Parathyroid adenoma (tissue), 2 donors: ENCODE measurements around the gene LTN1.

Source experiments
- H2AFZ ChIP-seq: fragments of 300-600 bp; sonication (generic); one replicate; pipeline ENCODE4 v1.7.0; 2017; ENCODE audit warnings: antibody characterized with exemption, mild to moderate bottlenecking
- H3K27ac ChIP-seq: fragments of 300-600 bp; sonication (generic); one replicate; pipeline ENCODE4 v1.7.0; 2017
- H3K27me3 ChIP-seq: fragments of 300-600 bp; sonication (generic); one replicate; pipeline ENCODE4 v1.7.0; 2017; ENCODE audit warnings: low read length; ENCODE audit not compliant: control insufficient read depth, insufficient read depth
- H3K36me3 ChIP-seq: fragments of 300-600 bp; sonication (generic); one replicate; pipeline ENCODE4 v1.7.0; 2017; ENCODE audit warnings: low read length; ENCODE audit not compliant: control insufficient read depth, insufficient read depth
- H3K4me1 ChIP-seq: fragments of 300-600 bp; sonication (generic); one replicate; pipeline ENCODE4 v1.7.0; 2017; ENCODE audit warnings: control low read depth
- H3K4me2 ChIP-seq: fragments of 300-600 bp; sonication (generic); one replicate; pipeline ENCODE4 v1.7.0; 2017; ENCODE audit warnings: low read length
- H3K4me3 ChIP-seq: fragments of 300-600 bp; sonication (generic); one replicate; pipeline ENCODE4 v1.7.0; 2017; ENCODE audit warnings: low read depth, low read length
- H3K79me2 ChIP-seq: fragments of 300-600 bp; sonication (generic); one replicate; pipeline ENCODE4 v1.7.0; 2017; ENCODE audit warnings: control low read depth
- H3K9ac ChIP-seq: fragments of 300-600 bp; sonication (generic); one replicate; pipeline ENCODE4 v1.7.0; 2017; ENCODE audit warnings: mild to moderate bottlenecking
- H3K9me3 ChIP-seq: fragments of 300-600 bp; sonication (generic); one replicate; pipeline ENCODE4 v1.7.0; 2017; ENCODE audit warnings: low read length; ENCODE audit not compliant: control insufficient read depth
- CTCF ChIP-seq: fragments of 300-600 bp; sonication (generic); IDR thresholded peaks from one replicate; pipeline ENCODE4 v1.7.0; 2017; ENCODE audit warnings: antibody characterized with exemption, mild to moderate bottlenecking
- donor health status: primary hyperparathyroidism.

The LTN1 gene

DNA sequence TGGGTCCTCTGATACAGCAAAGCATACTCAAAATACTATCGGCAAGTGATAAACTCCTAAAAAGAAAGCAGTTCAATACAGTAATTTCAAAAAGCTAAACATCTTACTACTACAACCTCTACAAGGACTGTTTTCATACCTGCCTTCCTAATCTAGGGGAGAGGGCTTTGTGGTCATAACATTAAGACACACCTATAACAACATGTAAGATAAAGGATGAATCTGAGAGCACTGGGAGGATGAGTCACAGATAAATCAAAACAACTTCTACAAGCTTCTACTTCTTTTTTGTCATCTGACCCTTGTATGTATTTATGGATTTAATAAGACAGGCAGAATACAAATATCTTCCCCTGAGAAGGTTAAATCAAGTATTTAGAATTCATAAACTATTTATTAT, 40.0 kb downstream of the LTN1 start:
- Histone ChIP-seq H2AFZ (no peak overlapping the region), H3K36me3 (no peaks in the 10 kb centered on the region), H3K79me2 (no peaks in the 10 kb centered on the region), H3K4me2 (no peak overlapping the region), H3K9ac (no peak overlapping the region), H3K27me3 (no peaks in the 10 kb centered on the region), H3K9me3 (no peaks in the 10 kb centered on the region), H3K27ac (no peak overlapping the region), H3K4me1 (no peaks in the 10 kb centered on the region), H3K4me3 (no peak overlapping the region)
- no peak for TF ChIP-seq CTCF

DNA sequence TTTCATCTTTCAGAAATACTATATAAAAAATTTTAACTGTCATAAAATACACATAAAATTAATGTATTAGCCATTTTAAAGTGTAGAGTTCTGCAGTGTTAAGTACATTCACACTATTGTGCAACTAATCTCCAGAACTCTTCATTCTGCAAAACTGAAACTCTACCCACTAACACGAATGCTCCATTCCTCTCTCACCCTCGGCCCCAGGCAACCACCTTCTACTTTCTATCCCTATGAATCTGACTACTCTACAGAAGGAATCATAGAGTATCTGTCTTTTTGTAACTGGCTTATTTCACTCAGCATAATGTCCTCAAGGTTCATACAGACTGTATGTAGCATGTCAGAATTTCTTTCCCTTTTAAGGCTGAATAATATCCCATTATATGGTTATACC, 43.4 kb downstream of the LTN1 start:
- H3K4me2 ChIP-seq: no peak overlapping the region
- no peak overlapping the region for H2AFZ ChIP-seq
- no peaks in the 10 kb centered on the region for H3K4me1 ChIP-seq
- H3K9me3 ChIP-seq: no peaks in the 10 kb centered on the region
- no peak overlapping the region for H3K27ac ChIP-seq
- no peaks in the 10 kb centered on the region for H3K27me3 ChIP-seq
- no peaks in the 10 kb centered on the region for H3K36me3 ChIP-seq
- no peak overlapping the region for H3K9ac ChIP-seq
- no peaks in the 10 kb centered on the region for H3K79me2 ChIP-seq
- TF ChIP-seq CTCF: no peak
- no peak overlapping the region for H3K4me3 ChIP-seq

DNA sequence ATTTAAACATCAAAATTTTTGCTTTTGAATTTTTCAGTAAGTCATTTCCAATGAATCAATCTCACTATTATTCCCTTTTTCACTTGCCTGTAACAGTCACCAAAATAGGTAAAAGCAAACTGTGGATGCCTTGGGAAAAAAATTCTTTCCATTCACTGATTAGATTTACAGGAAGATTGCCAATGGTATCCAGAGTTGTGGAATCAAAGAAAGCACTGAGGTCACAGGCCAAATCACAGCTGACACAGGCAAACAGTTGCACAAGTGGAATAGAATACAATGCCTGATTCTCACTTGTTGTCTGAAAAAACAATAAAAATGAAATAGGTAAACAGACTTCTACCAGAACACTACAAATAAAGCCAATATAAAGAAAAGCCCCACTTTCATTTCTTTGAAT, 48.4 kb downstream of the LTN1 start:
- no peak overlapping the region for H2AFZ ChIP-seq
- no peak overlapping the region for H3K9ac ChIP-seq
- H3K27me3 ChIP-seq: no peaks in the 10 kb centered on the region
- H3K9me3 ChIP-seq: no peaks in the 10 kb centered on the region
- H3K4me3 ChIP-seq: no peak overlapping the region
- H3K4me1 ChIP-seq: no peaks in the 10 kb centered on the region
- no peak overlapping the region for H3K4me2 ChIP-seq
- H3K36me3 ChIP-seq: no peaks in the 10 kb centered on the region
- no peak for TF ChIP-seq CTCF
- H3K79me2 ChIP-seq: no peaks in the 10 kb centered on the region
- no peak overlapping the region for H3K27ac ChIP-seq

DNA sequence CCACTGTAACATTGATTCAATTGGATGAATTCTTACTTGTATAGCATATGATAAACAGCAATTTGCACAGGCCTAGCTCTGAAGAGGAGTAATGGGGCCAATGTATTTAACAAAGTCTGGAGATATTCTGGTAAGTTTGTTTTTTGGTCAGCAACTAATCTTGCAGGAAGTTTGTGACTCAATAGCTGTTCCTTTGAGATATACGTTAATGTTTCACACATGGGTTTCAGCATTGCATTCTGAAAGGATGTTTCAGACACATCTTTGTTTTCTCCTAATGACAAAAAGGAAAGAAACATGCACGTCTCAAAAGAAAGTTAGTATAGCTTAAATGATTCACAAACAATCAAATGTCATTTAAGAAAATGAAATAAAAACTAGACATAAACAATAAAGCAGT, 49.0 kb downstream of the LTN1 start:
- Histone ChIP-seq H3K27ac (no peak overlapping the region), H3K79me2 (no peaks in the 10 kb centered on the region), H3K4me1 (no peaks in the 10 kb centered on the region), H3K36me3 (no peaks in the 10 kb centered on the region), H3K9me3 (no peaks in the 10 kb centered on the region), H2AFZ (no peak overlapping the region), H3K4me3 (no peak overlapping the region), H3K4me2 (no peak overlapping the region), H3K9ac (no peak overlapping the region), H3K27me3 (no peaks in the 10 kb centered on the region)
- TF ChIP-seq CTCF: no peak

GRCh38 chr21:28938726-28939125, 54.0 kb downstream of the LTN1 start:
- no peak overlapping the region for H3K4me3 ChIP-seq
- no peak overlapping the region for H3K9ac ChIP-seq
- no peak overlapping the region for H3K27ac ChIP-seq
- H3K36me3 ChIP-seq: no peaks in the 10 kb centered on the region
- H3K4me1 ChIP-seq: no peaks in the 10 kb centered on the region
- TF ChIP-seq CTCF: no peak
- no peak overlapping the region for H3K4me2 ChIP-seq
- no peaks in the 10 kb centered on the region for H3K79me2 ChIP-seq
- H2AFZ ChIP-seq: no peak overlapping the region
- H3K9me3 ChIP-seq: no peaks in the 10 kb centered on the region
- H3K27me3 ChIP-seq: no peaks in the 10 kb centered on the region
